Inferior parietal cortex (tissue), 1 donor: ENCODE results near the gene ZEB1.
"Not testable (repeated sequence)": the region's sequence is repeated elsewhere in the genome, so short reads cannot be mapped to it uniquely, and the experiment has no call there.

Experiments used
- DNase-seq: peaks from one replicate; pipeline ENCODE4 v3.0.0-alpha.2; 2016; ENCODE audit errors: extremely low spot score

The ZEB1 gene

GRCh38 chr10:31366703-31367102 lies 47.7 kb downstream of the ZEB1 start:
- DNase-seq = no peak

DNA sequence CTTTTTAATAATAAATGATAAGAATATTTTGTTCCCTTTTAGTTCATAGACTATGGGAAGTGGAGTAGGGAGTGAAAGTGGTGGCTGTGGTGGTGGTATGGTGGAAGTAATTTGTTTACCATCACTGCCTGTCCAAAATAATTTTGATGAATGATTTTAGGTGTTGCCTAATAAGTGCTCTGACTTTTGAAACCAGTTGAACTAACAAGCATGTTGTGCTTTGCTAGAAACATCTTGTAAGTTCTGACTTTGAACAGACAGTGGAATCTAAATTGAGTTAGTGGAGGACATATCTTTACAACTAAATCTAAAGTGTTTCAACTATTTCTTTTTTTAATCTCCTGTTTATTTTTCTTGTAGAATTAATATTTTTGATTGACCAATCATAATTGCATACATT lies 49.7 kb downstream of the ZEB1 start:
- DNase-seq = no peak

DNA sequence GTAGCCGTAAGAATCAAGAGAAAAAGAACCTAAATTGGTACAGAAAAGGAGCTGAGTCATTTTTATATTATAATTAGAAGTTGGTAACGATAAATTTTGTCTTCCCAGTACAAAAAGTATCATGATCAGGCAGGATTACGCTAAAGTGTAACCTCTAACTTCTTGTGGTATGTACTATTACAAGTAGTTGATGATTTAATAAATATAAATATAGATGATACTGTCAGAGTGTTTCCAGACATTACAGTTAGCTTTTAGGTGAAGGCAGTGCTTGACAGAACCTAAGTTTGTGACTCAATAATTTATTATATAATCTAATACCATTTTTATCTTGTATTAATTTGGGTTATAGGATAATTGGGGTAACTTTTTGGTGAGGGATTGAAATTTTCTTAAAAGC lies 53.4 kb downstream of the ZEB1 start:
- DNase-seq = no peak

GRCh38 chr10:31374146-31374696 lies 55.2 kb downstream of the ZEB1 start:
- no peak for DNase-seq

DNA sequence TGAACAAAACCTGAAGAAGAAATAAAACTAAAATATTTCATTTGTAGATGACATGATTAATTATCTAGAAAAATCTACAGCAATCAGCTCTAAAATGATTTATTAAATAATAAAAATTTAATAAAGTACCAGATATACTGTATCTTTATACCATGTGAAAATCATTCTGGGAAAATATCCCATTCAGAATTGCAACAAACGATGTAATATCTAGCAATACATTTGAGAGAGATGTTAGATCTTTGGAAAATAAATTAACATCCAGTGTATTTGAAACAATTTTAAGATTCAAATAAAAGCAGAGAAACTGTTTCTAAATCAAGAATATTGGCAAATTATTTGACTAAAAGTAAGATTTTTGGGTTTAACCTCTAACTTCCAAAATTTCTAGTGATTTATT lies 62.2 kb downstream of the ZEB1 start:
- no peak for DNase-seq

DNA sequence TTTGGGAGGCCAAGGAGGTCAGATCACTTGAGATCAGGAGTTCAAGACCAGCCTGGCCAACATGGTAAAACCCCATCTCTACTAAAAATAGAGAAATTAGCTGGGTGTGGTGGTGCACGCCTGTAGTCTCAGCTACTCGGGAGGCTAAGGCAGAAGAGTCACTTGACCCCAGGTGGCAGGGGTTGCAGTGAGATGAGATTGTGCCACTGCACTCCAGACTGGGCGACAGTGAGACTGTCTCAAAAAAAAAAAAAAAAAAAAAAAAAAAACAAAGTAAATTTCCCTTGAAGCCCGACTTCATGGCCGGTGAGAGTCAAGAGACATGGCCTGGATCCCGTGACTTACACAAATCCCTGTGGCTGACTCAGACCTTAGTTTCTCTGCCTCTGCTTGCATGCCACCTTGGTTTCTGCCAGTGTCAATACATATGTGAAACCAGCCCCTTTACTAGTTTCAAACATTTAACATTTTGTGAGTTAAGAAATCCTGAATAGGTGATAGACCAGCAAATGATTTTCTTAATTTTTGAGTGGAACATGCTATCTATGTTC lies 62.8 kb downstream of the ZEB1 start:
- DNase-seq = no peak

- no peak for DNase-seq
Observed at GRCh38 chr10:31383810-31384588, 65.0 kb downstream of the ZEB1 start.

DNA sequence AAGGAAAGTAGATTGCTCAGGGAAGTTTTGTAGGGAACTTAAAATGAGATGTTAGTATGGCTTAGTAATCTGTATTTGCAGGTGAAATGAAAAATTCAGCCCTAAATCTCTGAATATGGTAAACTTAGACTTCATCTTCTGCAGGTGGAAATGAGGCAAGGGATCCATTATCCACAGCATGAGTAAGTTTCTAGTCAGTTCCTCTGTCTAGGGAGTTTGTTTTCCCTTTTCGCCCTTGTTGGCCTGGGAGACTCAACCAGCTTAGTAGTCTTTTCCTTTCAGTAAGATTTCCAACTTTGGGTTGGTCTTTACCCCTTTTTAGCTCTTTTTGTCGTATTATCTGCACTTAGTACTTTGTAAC lies 65.6 kb downstream of the ZEB1 start:
- no peak for DNase-seq

GRCh38 chr10:31390804-31391203 lies 71.8 kb downstream of the ZEB1 start:
- no peak for DNase-seq

- no peak for DNase-seq
Observed at GRCh38 chr10:31393844-31394243, 74.8 kb downstream of the ZEB1 start.

DNA sequence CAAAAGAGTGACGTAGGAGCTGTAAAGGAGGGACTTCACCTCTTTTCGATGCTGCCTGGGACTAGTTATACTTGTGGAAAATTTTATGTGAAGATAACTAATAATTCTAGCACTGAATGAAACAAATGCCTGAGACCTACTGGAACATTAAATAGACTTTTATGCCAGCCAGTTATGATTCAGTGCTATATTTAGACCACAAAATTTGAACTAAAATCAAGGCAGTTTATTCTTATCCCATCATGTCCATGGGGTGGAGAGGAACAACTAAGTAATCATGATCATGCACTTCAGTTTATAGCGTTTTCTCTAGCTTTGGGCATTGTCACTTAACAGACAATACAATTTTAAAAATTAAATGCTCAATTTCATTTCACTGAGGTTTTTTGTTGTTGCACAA lies 76.7 kb downstream of the ZEB1 start:
- no peak for DNase-seq

- DNase-seq = no peak
Observed at GRCh38 chr10:31396376-31396775, 77.4 kb downstream of the ZEB1 start.

DNA sequence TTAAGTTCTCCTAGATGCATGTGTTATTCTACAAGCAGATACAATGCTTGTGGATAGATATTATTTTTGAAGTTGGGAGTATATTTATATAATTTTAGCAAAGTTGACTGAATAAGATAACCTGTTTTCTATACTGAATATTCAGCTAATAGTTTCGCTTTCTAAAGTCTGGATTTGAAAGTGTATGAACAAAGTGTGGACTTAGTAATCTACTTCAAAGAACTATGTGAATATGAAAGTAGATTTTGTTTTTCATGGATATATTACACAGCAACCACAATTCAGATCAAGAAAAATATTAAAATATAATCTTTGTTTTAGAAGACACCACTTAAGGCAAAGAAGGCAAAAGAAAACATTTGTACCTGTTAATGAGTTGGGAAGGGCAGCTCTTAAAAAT lies 78.8 kb downstream of the ZEB1 start:
- DNase-seq = no peak

DNA sequence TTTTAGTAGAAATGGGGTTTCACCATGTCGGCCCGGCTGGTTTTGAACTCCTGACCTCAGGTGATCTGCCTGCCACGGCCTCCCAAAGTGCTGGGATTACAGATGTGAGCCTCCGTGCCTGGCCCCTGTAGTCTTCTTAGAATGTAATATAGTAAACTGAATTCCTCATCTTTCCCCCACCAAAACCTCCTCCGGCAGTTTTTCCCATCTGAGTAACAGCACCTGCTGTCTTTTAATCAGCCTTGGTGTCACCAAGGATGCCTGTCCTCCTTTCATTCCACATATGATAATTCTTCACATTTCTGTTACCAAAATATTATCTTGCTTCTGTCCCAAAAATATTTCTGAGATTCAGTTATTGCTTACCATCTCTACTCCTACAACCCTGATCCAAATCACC lies 80.2 kb downstream of the ZEB1 start:
- no peak for DNase-seq

- no peak for DNase-seq
Observed at GRCh38 chr10:31399631-31400030, 80.6 kb downstream of the ZEB1 start.

GRCh38 chr10:31401287-31401686 lies 82.3 kb downstream of the ZEB1 start:
- no peak for DNase-seq

DNA sequence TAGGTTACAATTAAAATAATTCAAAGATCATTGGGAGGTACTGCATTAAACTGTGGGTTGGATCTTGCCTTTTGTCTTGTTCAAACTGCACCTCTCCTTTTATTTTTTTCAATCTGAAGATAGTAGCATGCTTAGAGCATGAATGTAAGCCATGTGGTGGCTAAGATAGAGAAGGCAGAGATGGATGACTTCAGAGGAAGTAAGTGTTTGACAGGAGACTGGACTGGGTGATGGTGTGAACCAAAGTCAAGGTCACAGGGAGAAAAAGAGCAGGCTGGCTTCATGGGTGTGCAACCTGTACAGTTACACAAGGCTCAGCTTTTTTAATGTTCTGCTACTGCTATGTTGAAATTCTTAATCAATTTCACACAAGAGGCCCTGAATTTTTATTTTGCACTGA lies 85.6 kb downstream of the ZEB1 start:
- DNase-seq = no peak

DNA sequence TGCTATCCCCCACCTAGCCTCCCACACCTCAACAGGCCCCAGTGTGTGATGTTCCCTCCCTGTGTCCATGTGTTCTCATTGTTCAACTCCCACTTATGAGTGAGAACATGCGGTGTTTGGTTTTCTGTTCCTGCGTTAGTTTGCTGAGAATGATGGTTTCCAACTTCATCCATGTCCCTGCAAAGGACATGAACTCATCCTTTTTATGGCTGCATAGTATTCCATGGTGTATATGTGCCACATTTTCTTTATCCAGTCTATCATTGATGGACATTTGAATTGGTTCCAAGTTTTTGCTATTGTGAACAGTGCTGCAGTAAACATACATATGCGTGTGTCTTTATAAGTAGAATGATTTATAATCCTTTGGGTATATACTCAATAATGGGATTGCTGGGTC lies 86.8 kb downstream of the ZEB1 start:
- DNase-seq = not testable (repeated sequence)

- not testable (repeated sequence) for DNase-seq
Observed at GRCh38 chr10:31412397-31412796, 93.4 kb downstream of the ZEB1 start.

- DNase-seq = no peak
Observed at GRCh38 chr10:31413325-31413724, 94.3 kb downstream of the ZEB1 start.

DNA sequence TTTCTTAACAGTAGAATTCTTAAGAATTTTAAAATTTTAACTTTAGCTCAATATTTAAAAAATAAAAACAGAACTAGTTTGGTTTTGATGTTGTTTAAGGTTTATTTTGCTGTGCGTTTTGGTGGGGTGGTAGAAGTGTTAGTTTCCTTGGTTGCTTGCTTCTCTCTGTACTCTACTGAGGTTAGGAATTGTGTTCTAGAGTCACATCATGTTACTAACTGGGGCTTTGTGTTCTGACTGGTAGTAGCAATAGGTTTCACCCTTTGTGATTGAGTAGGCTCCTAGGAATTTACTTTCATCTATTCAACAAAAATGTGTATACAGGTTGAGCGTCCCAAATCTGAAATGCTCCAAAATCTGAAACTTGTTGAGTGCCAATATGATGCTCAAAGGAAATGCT lies 99.5 kb downstream of the ZEB1 start:
- no peak for DNase-seq

- DNase-seq = no peak
Observed at GRCh38 chr10:31419394-31420063, 100.5 kb downstream of the ZEB1 start.

- DNase-seq = no peak
Observed at GRCh38 chr10:31421322-31421721, 102.3 kb downstream of the ZEB1 start.
